ENCODE results near the gene IL2RA.
"Not testable (repeated sequence)": the region's sequence is repeated elsewhere in the genome, so short reads cannot be mapped to it uniquely, and the experiment has no call there.

IL2RA gene

GRCh38 chr10:6062101-6062771, at the start of gene IL2RA:
Gene IL2RA, minus strand, starts transcription at chr10:6062367. Its CDS starts 216 bp downstream, at chr10:6062151.
- peak; percentile 48 for DNase-seq

GRCh38 chr10:6110136-6110535, 48.0 kb upstream of the IL2RA start:
- DNase-seq: no peak

GRCh38 chr10:6109444-6109775, 47.2 kb upstream of the IL2RA start:
- DNase-seq: no peak

- DNase-seq: no peak
These were observed 46.7 kb upstream of the IL2RA start for GRCh38 chr10:6108631-6109443.

- no peak for DNase-seq
These were observed 45.9 kb upstream of the IL2RA start for GRCh38 chr10:6108072-6108471.

- DNase-seq: not testable (repeated sequence)
These were observed 45.4 kb upstream of the IL2RA start for GRCh38 chr10:6107616-6108015.

- no peak for DNase-seq
These were observed 41.4 kb upstream of the IL2RA start for GRCh38 chr10:6103591-6103990.

GRCh38 chr10:6102128-6102527, 40.0 kb upstream of the IL2RA start:
- DNase-seq: no peak

- no peak for DNase-seq
These were observed 39.0 kb upstream of the IL2RA start for GRCh38 chr10:6101181-6101580.

- DNase-seq: no peak
These were observed 38.2 kb upstream of the IL2RA start for GRCh38 chr10:6100370-6100769.

GRCh38 chr10:6098156-6098555, 36.0 kb upstream of the IL2RA start:
- no peak for DNase-seq

GRCh38 chr10:6097063-6097462, 34.9 kb upstream of the IL2RA start:
- DNase-seq: no peak

- no peak for DNase-seq
These were observed 33.8 kb upstream of the IL2RA start for GRCh38 chr10:6095810-6096570.

GRCh38 chr10:6092731-6093130, 30.6 kb upstream of the IL2RA start:
- no peak for DNase-seq

GRCh38 chr10:6091630-6092029, 29.5 kb upstream of the IL2RA start:
- DNase-seq: no peak

- no peak for DNase-seq
These were observed 27.4 kb upstream of the IL2RA start for GRCh38 chr10:6089334-6090219.

- peak; percentile 98 for DNase-seq
These were observed 26.7 kb upstream of the IL2RA start, which contains the start of gene RBM17 for GRCh38 chr10:6088721-6089333. Gene RBM17, plus strand, starts transcription at chr10:6089034. Its CDS starts 8,032 bp downstream, at chr10:6097066.

GRCh38 chr10:6086375-6087233, 24.4 kb upstream of the IL2RA start:
- peak; percentile 79 for DNase-seq

GRCh38 chr10:6083523-6084475, 21.6 kb upstream of the IL2RA start:
- no peak for DNase-seq
